K562 (cell line): Measurements from ENCODE around the gene ACTN2. TPM values are rescaled to one million over a fixed set of nuclear protein-coding genes. Genes with fewer than 3 reads are reported as not detected.

Source experiments
- SFPQ ChIP-seq: fragments of 200-400 bp; formaldehyde crosslinking; IDR thresholded peaks from 2 replicates; pipeline ENCODE4 v1.6.1; 2017; ENCODE audit warnings: mild to moderate bottlenecking, low read depth, low read length, moderate library complexity
- ZNF253 ChIP-seq: fragments of 250-450 bp; sonication (Bioruptor Pico); conservative IDR thresholded peaks from 2 replicates; pipeline ENCODE4 v1.6.1; 2021; ENCODE audit warnings: mild to moderate bottlenecking
- polyA plus RNA-seq, 8 experiments: library from polyadenylated mRNA; depleted of rRNA in 4 of 8; stranded (reverse) in 5 of 8; unstranded in 3 of 8; fragments of >200 nt; fragmentation: Nextera tagmentation in 2 of 8; fragmentation: Illumina TruSeq in 1 of 8; extraction: Ambion mirVana in 2 of 8; extraction: Trizol in 1 of 8; gene quantifications; 2 replicates each; pipeline versions ENCODE4 v1.2.1 to v1.2.3, GENCODE V29; 2011 to 2014; ENCODE audit warnings: inconsistent platforms in 1 of 8, missing spikeins in 1 of 8
- total RNA-seq, 7 experiments: library from RNA; depleted of rRNA in 6 of 7; stranded (reverse); fragments of >200 nt in 6 of 7; fragmentation: Illumina TruSeq in 2 of 7; extraction: Trizol in 2 of 7; gene quantifications; 2 replicates each; pipeline versions ENCODE4 v1.2.1 to v1.2.3, GENCODE V29; 2011 to 2021; ENCODE audit warnings: low replicate concordance in 1 of 7
- TF ChIP-seq, protein P1 (sequence below): sonication (generic); formaldehyde crosslinking; IDR thresholded peaks from 2 replicates; pipeline ENCODE4 v1.8.1; 2023; ENCODE audit warnings: missing genetic modification reagents, mild to moderate bottlenecking, borderline replicate concordance

ACTN2 gene
- total and polyA plus RNA-seq, 9 of the 15 experiments (the other 6 are each of a cell fraction or from before 2014, with no cell fraction given) = 0.18 to 0.94 (median 0.42) TPM

- TF ChIP-seq SFPQ (no peak), ZNF253 (CRISPR knock-in tag) (no peak)
- TF ChIP-seq, protein P1, sequence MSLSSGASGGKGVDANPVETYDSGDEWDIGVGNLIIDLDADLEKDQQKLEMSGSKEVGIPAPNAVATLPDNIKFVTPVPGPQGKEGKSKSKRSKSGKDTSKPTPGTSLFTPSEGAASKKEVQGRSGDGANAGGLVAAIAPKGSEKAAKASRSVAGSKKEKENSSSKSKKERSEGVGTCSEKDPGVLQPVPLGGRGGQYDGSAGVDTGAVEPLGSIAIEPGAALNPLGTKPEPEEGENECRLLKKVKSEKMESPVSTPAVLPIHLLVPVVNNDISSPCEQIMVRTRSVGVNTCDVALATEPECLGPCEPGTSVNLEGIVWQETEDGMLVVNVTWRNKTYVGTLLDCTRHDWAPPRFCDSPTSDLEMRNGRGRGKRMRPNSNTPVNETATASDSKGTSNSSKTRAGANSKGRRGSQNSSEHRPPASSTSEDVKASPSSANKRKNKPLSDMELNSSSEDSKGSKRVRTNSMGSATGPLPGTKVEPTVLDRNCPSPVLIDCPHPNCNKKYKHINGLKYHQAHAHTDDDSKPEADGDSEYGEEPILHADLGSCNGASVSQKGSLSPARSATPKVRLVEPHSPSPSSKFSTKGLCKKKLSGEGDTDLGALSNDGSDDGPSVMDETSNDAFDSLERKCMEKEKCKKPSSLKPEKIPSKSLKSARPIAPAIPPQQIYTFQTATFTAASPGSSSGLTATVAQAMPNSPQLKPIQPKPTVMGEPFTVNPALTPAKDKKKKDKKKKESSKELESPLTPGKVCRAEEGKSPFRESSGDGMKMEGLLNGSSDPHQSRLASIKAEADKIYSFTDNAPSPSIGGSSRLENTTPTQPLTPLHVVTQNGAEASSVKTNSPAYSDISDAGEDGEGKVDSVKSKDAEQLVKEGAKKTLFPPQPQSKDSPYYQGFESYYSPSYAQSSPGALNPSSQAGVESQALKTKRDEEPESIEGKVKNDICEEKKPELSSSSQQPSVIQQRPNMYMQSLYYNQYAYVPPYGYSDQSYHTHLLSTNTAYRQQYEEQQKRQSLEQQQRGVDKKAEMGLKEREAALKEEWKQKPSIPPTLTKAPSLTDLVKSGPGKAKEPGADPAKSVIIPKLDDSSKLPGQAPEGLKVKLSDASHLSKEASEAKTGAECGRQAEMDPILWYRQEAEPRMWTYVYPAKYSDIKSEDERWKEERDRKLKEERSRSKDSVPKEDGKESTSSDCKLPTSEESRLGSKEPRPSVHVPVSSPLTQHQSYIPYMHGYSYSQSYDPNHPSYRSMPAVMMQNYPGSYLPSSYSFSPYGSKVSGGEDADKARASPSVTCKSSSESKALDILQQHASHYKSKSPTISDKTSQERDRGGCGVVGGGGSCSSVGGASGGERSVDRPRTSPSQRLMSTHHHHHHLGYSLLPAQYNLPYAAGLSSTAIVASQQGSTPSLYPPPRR (CRISPR knock-in tag) = no peak
Observed at GRCh38 chr1:236702791-236703394, 16.6 kb downstream of the ACTN2 start (continued).
